HAP-1 (cell line): ENCODE measurements around the gene PCMTD2.

Experiments used
- DNase-seq, 2 experiments: peaks; one replicate each; pipeline ENCODE4 v3.0.0-alpha.2; 2016 to 2020; ENCODE audit warnings: low spot score in 2 of 2
- H3K27me3 ChIP-seq: fragments of 250-450 bp; sonication (Bioruptor Pico); 2 replicates; pipeline ENCODE4 v1.5.1; 2020; ENCODE audit warnings: low read depth, mild to moderate bottlenecking, moderate library complexity
- H3K36me3 ChIP-seq: fragments of 250-450 bp; sonication (Bioruptor Pico); replicated peaks from 2 replicates; pipeline ENCODE4 v1.5.1; 2020; ENCODE audit warnings: mild to moderate bottlenecking
- H3K4me1 ChIP-seq: fragments of 250-450 bp; sonication (Bioruptor Pico); 2 replicates; pipeline ENCODE4 v1.5.1; 2020; ENCODE audit warnings: mild to moderate bottlenecking
- H3K4me3 ChIP-seq: fragments of 250-450 bp; sonication (Bioruptor Pico); 2 replicates; pipeline ENCODE4 v1.5.1; 2020; ENCODE audit warnings: mild to moderate bottlenecking, moderate library complexity
- H3K9me3 ChIP-seq: fragments of 250-450 bp; sonication (Bioruptor Pico); 2 replicates; pipeline ENCODE4 v1.5.1; 2020; ENCODE audit warnings: mild to moderate bottlenecking, moderate library complexity
- in situ Hi-C: fragments of 300-500 bp; cut with MboI; formaldehyde crosslinking; loops from 3 replicates; pipeline ENCODE4 v1.14.3; 2020; ENCODE audit warnings: low sequenced_read_pairs, inconsistent platforms, mixed read lengths

Gene PCMTD2

GRCh38 chr20:64219202-64219601, 36.3 kb upstream of the PCMTD2 start:
- no peaks in the 10 kb centered on the region for H3K36me3 ChIP-seq
- DNase-seq = no peak
- H3K27me3 ChIP-seq = no peaks in the 10 kb centered on the region
- H3K9me3 ChIP-seq = no peaks in the 10 kb centered on the region
- no peaks in the 10 kb centered on the region for H3K4me1 ChIP-seq
- in situ Hi-C loops = no loop called here
- no peak overlapping the region for H3K4me3 ChIP-seq

GRCh38 chr20:64219730-64220129, 35.8 kb upstream of the PCMTD2 start:
- no peak overlapping the region for H3K4me3 ChIP-seq
- H3K4me1 ChIP-seq = no peaks in the 10 kb centered on the region
- in situ Hi-C loops = no loop called here
- H3K9me3 ChIP-seq = no peaks in the 10 kb centered on the region
- H3K27me3 ChIP-seq = no peaks in the 10 kb centered on the region
- DNase-seq = no peak
- no peaks in the 10 kb centered on the region for H3K36me3 ChIP-seq

- H3K27me3 ChIP-seq = no peaks in the 10 kb centered on the region
- no peaks in the 10 kb centered on the region for H3K9me3 ChIP-seq
- H3K4me3 ChIP-seq = no peak overlapping the region
- no peaks in the 10 kb centered on the region for H3K4me1 ChIP-seq
- in situ Hi-C loops = no loop called here
- H3K36me3 ChIP-seq = no peaks in the 10 kb centered on the region
- no peak for DNase-seq
Measured at GRCh38 chr20:64220420-64220819, 35.1 kb upstream of the PCMTD2 start.

GRCh38 chr20:64220891-64221527, 34.5 kb upstream of the PCMTD2 start:
- H3K4me3 ChIP-seq = no peak overlapping the region
- H3K9me3 ChIP-seq = no peaks in the 10 kb centered on the region
- in situ Hi-C loops = no loop called here
- no peaks in the 10 kb centered on the region for H3K27me3 ChIP-seq
- no peak for DNase-seq
- H3K4me1 ChIP-seq = no peaks in the 10 kb centered on the region
- H3K36me3 ChIP-seq = no peaks in the 10 kb centered on the region

- no peak for DNase-seq
- Histone ChIP-seq H3K27me3 (no peaks in the 10 kb centered on the region), H3K9me3 (no peaks in the 10 kb centered on the region), H3K4me1 (no peaks in the 10 kb centered on the region), H3K4me3 (no peak overlapping the region), H3K36me3 (no peaks in the 10 kb centered on the region)
- in situ Hi-C loops = no loop called here
Measured at GRCh38 chr20:64222291-64222735, 33.2 kb upstream of the PCMTD2 start.

GRCh38 chr20:64222851-64223525, 32.6 kb upstream of the PCMTD2 start:
- Histone ChIP-seq H3K4me3 (no peak overlapping the region), H3K9me3 (no peaks in the 10 kb centered on the region), H3K27me3 (no peaks in the 10 kb centered on the region), H3K36me3 (no peaks in the 10 kb centered on the region), H3K4me1 (no peaks in the 10 kb centered on the region)
- in situ Hi-C loops = no loop called here
- no peak for DNase-seq

- H3K4me1 ChIP-seq = no peaks in the 10 kb centered on the region
- no peaks in the 10 kb centered on the region for H3K36me3 ChIP-seq
- in situ Hi-C loops = no loop called here
- no peak overlapping the region for H3K4me3 ChIP-seq
- H3K9me3 ChIP-seq = no peaks in the 10 kb centered on the region
- no peaks in the 10 kb centered on the region for H3K27me3 ChIP-seq
- DNase-seq = peak; percentile 4 to 70
Measured at GRCh38 chr20:64223526-64224067, 32.0 kb upstream of the PCMTD2 start.

- in situ Hi-C loops = no loop called here
- Histone ChIP-seq H3K27me3 (no peaks in the 10 kb centered on the region), H3K4me1 (no peaks in the 10 kb centered on the region), H3K9me3 (no peaks in the 10 kb centered on the region), H3K36me3 (no peaks in the 10 kb centered on the region), H3K4me3 (no peak overlapping the region)
- no peak for DNase-seq
Measured at GRCh38 chr20:64224351-64225170, 31.0 kb upstream of the PCMTD2 start.

- Histone ChIP-seq H3K27me3 (no peaks in the 10 kb centered on the region), H3K9me3 (no peaks in the 10 kb centered on the region), H3K4me1 (no peaks in the 10 kb centered on the region), H3K4me3 (no peak overlapping the region), H3K36me3 (no peaks in the 10 kb centered on the region)
- no peak for DNase-seq
- in situ Hi-C loops = no loop called here
Measured at GRCh38 chr20:64225171-64225595, 30.4 kb upstream of the PCMTD2 start.

GRCh38 chr20:64225828-64226598, 29.5 kb upstream of the PCMTD2 start:
- H3K36me3 ChIP-seq = no peaks in the 10 kb centered on the region

GRCh38 chr20:64226686-64227580, 28.6 kb upstream of the PCMTD2 start:
- no peaks in the 10 kb centered on the region for H3K4me1 ChIP-seq
- H3K27me3 ChIP-seq = no peaks in the 10 kb centered on the region
- no peak overlapping the region for H3K4me3 ChIP-seq
- no peak for DNase-seq
- H3K9me3 ChIP-seq = no peaks in the 10 kb centered on the region
- in situ Hi-C loops = no loop called here
- no peaks in the 10 kb centered on the region for H3K36me3 ChIP-seq

More at GRCh38 chr20:64225828-64226598, 29.5 kb upstream of the PCMTD2 start:
- in situ Hi-C loops = no loop called here
- H3K4me3 ChIP-seq = no peak overlapping the region
- no peaks in the 10 kb centered on the region for H3K27me3 ChIP-seq
- no peaks in the 10 kb centered on the region for H3K9me3 ChIP-seq
- DNase-seq = no peak
- H3K4me1 ChIP-seq = no peaks in the 10 kb centered on the region

GRCh38 chr20:64228086-64228653, 27.4 kb upstream of the PCMTD2 start:
- Histone ChIP-seq H3K27me3 (no peaks in the 10 kb centered on the region), H3K4me1 (no peaks in the 10 kb centered on the region), H3K9me3 (no peaks in the 10 kb centered on the region), H3K4me3 (no peak overlapping the region), H3K36me3 (no peaks in the 10 kb centered on the region)
- in situ Hi-C loops = no loop called here
- DNase-seq = no peak
